ENCODE results near the gene MPC1.
A peak's percentile ranks its signal among the peaks of the same experiment; 100 is the strongest.
"Not testable (repeated sequence)": the region's sequence is repeated elsewhere in the genome, so short reads cannot be mapped to it uniquely, and the experiment has no call there.

The MPC1 gene

GRCh38 chr6:166413491-166413951 is 30.8 kb upstream of the MPC1 start:
- intact Hi-C loops (cut with micrococcal nuclease): no loop called here
- Mint-ChIP-seq H3K27me3 (peaks cover 7% of the 10 kb centered on the region), H3K9me3 (peaks cover 9% of the 10 kb centered on the region), H3K27ac (no peak overlapping the region), H3K36me3 (ENCODE audit: low read depth) (no peaks in the 10 kb centered on the region), H3K4me3 (no peak overlapping the region), H3K4me1 (ENCODE audit: low read depth) (peaks cover 19% of the 10 kb centered on the region)

GRCh38 chr6:166412911-166413384 is 30.2 kb upstream of the MPC1 start:
- peaks cover 9% of the 10 kb centered on the region for H3K9me3 Mint-ChIP-seq
- H3K27ac Mint-ChIP-seq: no peak overlapping the region
- intact Hi-C loops (cut with micrococcal nuclease): no loop called here
- H3K4me1 Mint-ChIP-seq (ENCODE audit: low read depth): peaks cover 19% of the 10 kb centered on the region
- peaks cover 7% of the 10 kb centered on the region for H3K27me3 Mint-ChIP-seq
- no peak overlapping the region for H3K4me3 Mint-ChIP-seq
- H3K36me3 Mint-ChIP-seq (ENCODE audit: low read depth): no peaks in the 10 kb centered on the region

GRCh38 chr6:166412156-166412910 is 29.6 kb upstream of the MPC1 start:
- H3K9me3 Mint-ChIP-seq: peaks cover 9% of the 10 kb centered on the region
- H3K27me3 Mint-ChIP-seq: peaks cover 7% of the 10 kb centered on the region
- no peak overlapping the region for H3K27ac Mint-ChIP-seq
- no peak overlapping the region for H3K4me3 Mint-ChIP-seq
- H3K4me1 Mint-ChIP-seq (ENCODE audit: low read depth): peaks cover 19% of the 10 kb centered on the region
- no peaks in the 10 kb centered on the region for H3K36me3 Mint-ChIP-seq (ENCODE audit: low read depth)
- intact Hi-C loops (cut with micrococcal nuclease): no loop called here

GRCh38 chr6:166411721-166412151 is 29.0 kb upstream of the MPC1 start:
- Mint-ChIP-seq H3K27me3 (peaks cover 7% of the 10 kb centered on the region), H3K9me3 (peaks cover 6% of the 10 kb centered on the region), H3K4me3 (no peak overlapping the region), H3K36me3 (ENCODE audit: low read depth) (no peaks in the 10 kb centered on the region), H3K4me1 (ENCODE audit: low read depth) (peaks cover 19% of the 10 kb centered on the region), H3K27ac (no peak overlapping the region)
- intact Hi-C loops (cut with micrococcal nuclease): no loop called here

- no peaks in the 10 kb centered on the region for H3K36me3 Mint-ChIP-seq (ENCODE audit: low read depth)
These were observed 28.5 kb upstream of the MPC1 start for GRCh38 chr6:166411271-166411670.

GRCh38 chr6:166410426-166410935 is 27.7 kb upstream of the MPC1 start:
- no peak overlapping the region for H3K4me3 Mint-ChIP-seq

More at GRCh38 chr6:166411271-166411670, 28.5 kb upstream of the MPC1 start:
- H3K4me1 Mint-ChIP-seq (ENCODE audit: low read depth): peaks cover 19% of the 10 kb centered on the region
- H3K27me3 Mint-ChIP-seq: peaks cover 7% of the 10 kb centered on the region
- intact Hi-C loops (cut with micrococcal nuclease): no loop called here
- H3K27ac Mint-ChIP-seq: no peak overlapping the region
- no peak overlapping the region for H3K4me3 Mint-ChIP-seq
- peaks cover 1% of the 10 kb centered on the region for H3K9me3 Mint-ChIP-seq

GRCh38 chr6:166408936-166409755 is 26.4 kb upstream of the MPC1 start:
- Mint-ChIP-seq H3K4me1 (ENCODE audit: low read depth) (peaks cover 19% of the 10 kb centered on the region), H3K9me3 (no peaks in the 10 kb centered on the region), H3K36me3 (ENCODE audit: low read depth) (no peaks in the 10 kb centered on the region), H3K27ac (no peak overlapping the region), H3K4me3 (no peak overlapping the region), H3K27me3 (peaks cover 7% of the 10 kb centered on the region)
- intact Hi-C loops (cut with micrococcal nuclease): no loop called here

More at GRCh38 chr6:166410426-166410935, 27.7 kb upstream of the MPC1 start:
- peaks cover 19% of the 10 kb centered on the region for H3K4me1 Mint-ChIP-seq (ENCODE audit: low read depth)
- intact Hi-C loops (cut with micrococcal nuclease): no loop called here
- H3K9me3 Mint-ChIP-seq: no peaks in the 10 kb centered on the region
- peaks cover 7% of the 10 kb centered on the region for H3K27me3 Mint-ChIP-seq
- H3K27ac Mint-ChIP-seq: no peak overlapping the region
- no peaks in the 10 kb centered on the region for H3K36me3 Mint-ChIP-seq (ENCODE audit: low read depth)

- Mint-ChIP-seq H3K9me3 (no peaks in the 10 kb centered on the region), H3K27me3 (peaks cover 7% of the 10 kb centered on the region)
- intact Hi-C loops (cut with micrococcal nuclease): no loop called here
These were observed 23.5 kb upstream of the MPC1 start for GRCh38 chr6:166406197-166406596.

GRCh38 chr6:166405386-166405785 is 22.6 kb upstream of the MPC1 start:
- intact Hi-C loops (cut with micrococcal nuclease): no loop called here
- H3K4me1 Mint-ChIP-seq (ENCODE audit: low read depth): peaks cover 16% of the 10 kb centered on the region
- H3K27me3 Mint-ChIP-seq: peaks cover 7% of the 10 kb centered on the region
- H3K9me3 Mint-ChIP-seq: no peaks in the 10 kb centered on the region
- no peak overlapping the region for H3K4me3 Mint-ChIP-seq
- no peak overlapping the region for H3K27ac Mint-ChIP-seq
- H3K36me3 Mint-ChIP-seq (ENCODE audit: low read depth): no peaks in the 10 kb centered on the region

More at GRCh38 chr6:166406197-166406596, 23.5 kb upstream of the MPC1 start:
- H3K4me1 Mint-ChIP-seq (ENCODE audit: low read depth): peaks cover 19% of the 10 kb centered on the region
- no peaks in the 10 kb centered on the region for H3K36me3 Mint-ChIP-seq (ENCODE audit: low read depth)
- H3K27ac Mint-ChIP-seq: no peak overlapping the region
- no peak overlapping the region for H3K4me3 Mint-ChIP-seq

- H3K27me3 Mint-ChIP-seq: peaks cover 4% of the 10 kb centered on the region
- intact Hi-C loops (cut with micrococcal nuclease): loop anchor here (5.0 kb wide), 1 partner anchor 515 kb away; no protein-coding TSS in a partner anchor
- no peak overlapping the region for H3K4me3 Mint-ChIP-seq
- no peaks in the 10 kb centered on the region for H3K36me3 Mint-ChIP-seq (ENCODE audit: low read depth)
- no peaks in the 10 kb centered on the region for H3K9me3 Mint-ChIP-seq
- peak overlapping the region; percentile 9 for H3K27ac Mint-ChIP-seq
- H3K4me1 Mint-ChIP-seq (ENCODE audit: low read depth): no peaks in the 10 kb centered on the region
These were observed 20.0 kb upstream of the MPC1 start for GRCh38 chr6:166402582-166403277.

- not testable (repeated sequence) for H3K27me3 Mint-ChIP-seq; H3K27ac Mint-ChIP-seq; H3K4me1 Mint-ChIP-seq (ENCODE audit: low read depth); H3K9me3 Mint-ChIP-seq; H3K4me3 Mint-ChIP-seq; H3K36me3 Mint-ChIP-seq (ENCODE audit: low read depth)
- intact Hi-C loops (cut with micrococcal nuclease): loop anchor here (1.0 to 5.0 kb wide), 4 partner anchors 87 to 513 kb away; no protein-coding TSS in a partner anchor
These were observed 18.0 kb upstream of the MPC1 start for GRCh38 chr6:166400649-166401250.

- intact Hi-C loops (cut with micrococcal nuclease): loop anchor here (1.0 to 5.0 kb wide), 3 partner anchors 125 to 513 kb away; no protein-coding TSS in a partner anchor
- H3K9me3 Mint-ChIP-seq: no peaks in the 10 kb centered on the region
- peaks cover 10% of the 10 kb centered on the region for H3K27me3 Mint-ChIP-seq
- no peak overlapping the region for H3K4me3 Mint-ChIP-seq
- H3K36me3 Mint-ChIP-seq (ENCODE audit: low read depth): no peaks in the 10 kb centered on the region
- no peak overlapping the region for H3K27ac Mint-ChIP-seq
- no peaks in the 10 kb centered on the region for H3K4me1 Mint-ChIP-seq (ENCODE audit: low read depth)
These were observed 17.4 kb upstream of the MPC1 start for GRCh38 chr6:166400181-166400580.

- Mint-ChIP-seq H3K4me1 (ENCODE audit: low read depth) (no peaks in the 10 kb centered on the region), H3K36me3 (ENCODE audit: low read depth) (no peaks in the 10 kb centered on the region), H3K27me3 (peaks cover 10% of the 10 kb centered on the region), H3K27ac (no peak overlapping the region), H3K9me3 (no peaks in the 10 kb centered on the region), H3K4me3 (no peak overlapping the region)
- intact Hi-C loops (cut with micrococcal nuclease): no loop called here
These were observed 15.6 kb upstream of the MPC1 start for GRCh38 chr6:166398348-166398747.

All from dendritic cell treated with granulocyte-macrophage colony-stimulating factor and Interleukin-4, amounts not matched to agents 40 ng/mL and 50 ng/mL, for 4 days (primary cell).